RWPE2 (cell line): ENCODE measurements around the gene GHRHR.

ENCODE experiments used
- ATAC-seq: fragments of 200-7000 bp; cut with Tn5 transposase; 3 replicates; pipeline ENCODE4 v1.9.1; 2021; ENCODE audit warnings: low read depth
- DNase-seq: peaks from one replicate; pipeline ENCODE4 v3.0.0-alpha.2; 2020; ENCODE audit warnings: low spot score
- H3K27ac ChIP-seq: fragments of 450-650 bp; 2 replicates; pipeline ENCODE4 v1.5.1; 2017; ENCODE audit warnings: mild to moderate bottlenecking; ENCODE audit not compliant: poor library complexity, severe bottlenecking
- H3K27me3 ChIP-seq: fragments of 250-450 bp; sonication (Bioruptor Pico); 2 replicates; pipeline ENCODE4 v1.5.1; 2021; ENCODE audit warnings: mild to moderate bottlenecking, moderate library complexity; ENCODE audit not compliant: insufficient read depth, poor library complexity, severe bottlenecking
- H3K36me3 ChIP-seq: fragments of 250-450 bp; sonication (Bioruptor Pico); 2 replicates; pipeline ENCODE4 v1.5.1; 2020; ENCODE audit warnings: low read depth, mild to moderate bottlenecking, moderate library complexity
- H3K4me1 ChIP-seq: fragments of 250-450 bp; sonication (Bioruptor Pico); 2 replicates; pipeline ENCODE4 v1.5.1; 2021; ENCODE audit warnings: mild to moderate bottlenecking, moderate library complexity; ENCODE audit not compliant: insufficient read depth, poor library complexity, severe bottlenecking
- H3K4me3 ChIP-seq: fragments of 250-450 bp; sonication (Bioruptor Pico); 2 replicates; pipeline ENCODE4 v1.5.1; 2021; ENCODE audit warnings: mild to moderate bottlenecking, moderate library complexity; ENCODE audit not compliant: severe bottlenecking
- H3K9me3 ChIP-seq: fragments of 250-450 bp; sonication (Bioruptor Pico); 2 replicates; pipeline ENCODE4 v1.5.1; 2021; ENCODE audit warnings: mild to moderate bottlenecking, moderate library complexity; ENCODE audit not compliant: severe bottlenecking
- TF ChIP-seq, protein P1 (sequence below): fragments of 450-650 bp; IDR thresholded peaks from one replicate; pipeline ENCODE4 v1.5.1; 2017; ENCODE audit warnings: mild to moderate bottlenecking, moderate library complexity; ENCODE audit not compliant: poor library complexity, severe bottlenecking

The GHRHR gene

DNA sequence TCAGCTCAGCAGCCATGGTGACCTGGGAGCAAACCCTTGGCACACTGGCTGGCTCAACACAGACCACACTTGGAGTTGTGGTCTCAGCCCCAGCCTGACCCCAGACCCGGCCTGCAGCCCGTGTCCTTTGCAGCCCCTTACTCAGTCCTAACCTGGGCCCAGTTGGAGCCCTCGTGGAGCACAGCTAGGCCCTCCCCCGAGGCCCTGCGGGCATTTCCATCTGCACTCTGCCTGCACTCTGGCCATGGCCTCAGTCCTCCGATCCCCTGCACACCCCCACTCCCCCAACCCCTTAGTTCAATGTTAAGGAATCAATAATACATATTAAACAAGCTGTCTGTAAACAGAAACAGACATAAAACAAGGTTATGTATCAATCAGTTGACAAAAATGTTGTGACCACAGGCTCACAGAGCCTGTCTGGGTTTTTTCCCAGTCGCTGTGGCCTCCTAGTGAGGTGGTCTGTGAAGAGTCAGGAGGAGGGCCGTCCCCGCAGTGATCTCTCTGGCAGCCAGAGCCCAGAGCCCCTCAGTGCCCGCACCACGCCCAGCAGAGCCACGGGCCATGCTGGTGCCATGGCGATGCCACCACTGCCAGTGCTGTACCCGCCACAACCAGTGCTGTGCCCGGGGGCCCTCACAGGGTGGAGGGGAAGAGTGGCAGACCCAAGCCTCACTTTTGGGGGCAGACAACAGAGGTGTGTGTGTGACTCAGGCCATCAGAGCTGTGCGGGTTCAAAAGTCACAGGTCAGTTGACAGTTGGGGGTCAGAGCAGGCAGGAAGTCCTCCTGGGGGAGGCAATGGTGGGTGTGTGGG is 25.5 kb downstream of the GHRHR start:
- no peak for DNase-seq
- Histone ChIP-seq H3K27ac (no peak overlapping the region), H3K36me3 (no peaks in the 10 kb centered on the region), H3K4me3 (no peak overlapping the region), H3K27me3 (no peaks in the 10 kb centered on the region), H3K4me1 (no peaks in the 10 kb centered on the region), H3K9me3 (no peaks in the 10 kb centered on the region)
- ATAC-seq = no peak
- TF ChIP-seq, protein P1, sequence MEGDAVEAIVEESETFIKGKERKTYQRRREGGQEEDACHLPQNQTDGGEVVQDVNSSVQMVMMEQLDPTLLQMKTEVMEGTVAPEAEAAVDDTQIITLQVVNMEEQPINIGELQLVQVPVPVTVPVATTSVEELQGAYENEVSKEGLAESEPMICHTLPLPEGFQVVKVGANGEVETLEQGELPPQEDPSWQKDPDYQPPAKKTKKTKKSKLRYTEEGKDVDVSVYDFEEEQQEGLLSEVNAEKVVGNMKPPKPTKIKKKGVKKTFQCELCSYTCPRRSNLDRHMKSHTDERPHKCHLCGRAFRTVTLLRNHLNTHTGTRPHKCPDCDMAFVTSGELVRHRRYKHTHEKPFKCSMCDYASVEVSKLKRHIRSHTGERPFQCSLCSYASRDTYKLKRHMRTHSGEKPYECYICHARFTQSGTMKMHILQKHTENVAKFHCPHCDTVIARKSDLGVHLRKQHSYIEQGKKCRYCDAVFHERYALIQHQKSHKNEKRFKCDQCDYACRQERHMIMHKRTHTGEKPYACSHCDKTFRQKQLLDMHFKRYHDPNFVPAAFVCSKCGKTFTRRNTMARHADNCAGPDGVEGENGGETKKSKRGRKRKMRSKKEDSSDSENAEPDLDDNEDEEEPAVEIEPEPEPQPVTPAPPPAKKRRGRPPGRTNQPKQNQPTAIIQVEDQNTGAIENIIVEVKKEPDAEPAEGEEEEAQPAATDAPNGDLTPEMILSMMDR = no peak

DNA sequence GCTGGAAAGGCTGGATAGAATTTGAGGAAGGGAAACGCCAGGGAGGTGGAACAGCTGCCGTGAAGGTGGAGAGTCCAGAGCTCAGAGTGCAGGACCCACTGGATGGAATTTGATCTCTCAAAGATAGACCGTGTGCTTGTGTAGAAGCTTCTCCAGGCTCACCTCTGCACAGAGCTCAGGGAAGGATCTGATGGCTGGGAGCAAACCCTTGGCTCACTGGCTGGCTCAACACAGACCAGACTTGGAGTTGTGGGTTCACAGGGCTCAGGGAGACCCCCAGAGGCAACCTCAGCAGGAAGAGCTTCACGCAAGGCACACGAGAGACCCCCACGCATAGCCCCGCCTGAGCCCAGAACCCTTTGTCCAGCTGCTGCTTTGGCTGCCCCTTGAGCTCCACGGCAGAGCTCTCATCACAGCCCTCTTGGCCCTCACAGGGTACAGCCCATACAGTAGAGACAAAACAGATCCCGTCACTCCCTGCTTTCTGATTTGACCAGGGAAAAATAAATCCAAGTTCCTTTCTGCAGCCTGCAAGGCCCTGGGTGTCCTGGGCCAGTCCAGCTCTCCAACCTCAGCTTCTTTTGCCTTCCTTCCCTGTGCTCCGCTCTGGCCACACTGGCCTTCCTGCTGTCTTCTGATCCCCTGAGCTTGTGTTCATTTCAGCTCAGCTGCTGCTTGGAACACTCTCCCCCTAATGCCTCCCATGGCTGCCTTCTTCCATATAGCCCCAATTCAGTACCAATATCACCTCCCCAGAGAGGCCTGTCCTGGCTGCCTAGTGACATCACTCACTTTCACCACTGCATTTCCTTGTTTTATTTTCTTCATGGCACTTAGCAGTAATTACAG is 26.3 kb downstream of the GHRHR start:
- TF ChIP-seq, protein P1 = no peak
- H3K4me3 ChIP-seq = no peak overlapping the region
- no peaks in the 10 kb centered on the region for H3K9me3 ChIP-seq
- H3K27me3 ChIP-seq = no peaks in the 10 kb centered on the region
- no peaks in the 10 kb centered on the region for H3K4me1 ChIP-seq
- H3K27ac ChIP-seq = no peak overlapping the region
- ATAC-seq (no peak), DNase-seq (no peak)
- no peaks in the 10 kb centered on the region for H3K36me3 ChIP-seq

DNA sequence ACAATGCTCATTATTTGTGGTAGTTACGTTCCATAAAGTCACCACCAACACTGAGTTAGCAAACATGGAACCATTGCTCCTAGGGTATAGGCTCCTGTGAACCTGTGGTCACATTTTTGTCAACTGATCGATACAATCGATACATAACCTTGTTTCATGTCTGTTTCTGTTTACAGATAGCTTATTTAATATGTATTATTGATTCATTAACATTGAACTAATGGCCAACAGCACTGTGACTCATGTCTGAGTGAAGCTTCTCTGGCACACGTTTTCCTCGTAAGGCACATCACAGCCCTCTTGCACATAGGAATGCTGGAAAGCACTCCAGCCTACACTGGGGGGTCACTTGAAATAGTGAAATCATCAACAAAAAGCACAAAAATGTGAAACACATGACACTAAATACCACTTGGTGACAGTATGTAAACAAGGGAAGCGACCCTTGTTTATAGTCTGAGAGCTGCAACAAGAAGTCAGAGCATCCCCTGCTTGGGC is 27.0 kb downstream of the GHRHR start:
- TF ChIP-seq, protein P1 = no peak
- no peak overlapping the region for H3K27ac ChIP-seq
- no peaks in the 10 kb centered on the region for H3K4me1 ChIP-seq
- H3K4me3 ChIP-seq = no peak overlapping the region
- no peak for ATAC-seq
- DNase-seq = no peak
- H3K36me3 ChIP-seq = no peaks in the 10 kb centered on the region
- H3K9me3 ChIP-seq = no peaks in the 10 kb centered on the region
- H3K27me3 ChIP-seq = no peaks in the 10 kb centered on the region

DNA sequence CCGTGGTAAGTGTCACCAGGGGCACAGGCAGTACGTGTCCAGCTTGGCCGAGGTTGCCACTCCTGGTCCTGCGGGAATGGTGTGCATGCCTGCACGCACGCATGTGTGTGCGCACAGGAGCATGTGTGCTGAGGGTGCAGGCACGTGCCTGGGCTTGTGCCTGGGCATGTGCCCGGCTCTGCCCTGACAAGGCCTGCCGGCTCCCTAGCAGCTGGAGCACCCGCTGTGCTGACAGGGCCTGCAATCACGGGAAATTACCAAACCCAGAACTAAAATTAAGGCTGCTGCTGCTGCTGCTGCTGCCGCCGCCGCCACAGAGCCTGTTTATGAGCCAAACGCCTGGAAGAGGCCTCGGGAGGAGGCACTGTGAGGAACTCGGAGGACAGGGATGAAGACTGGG is 28.7 kb downstream of the GHRHR start:
- H3K9me3 ChIP-seq = no peaks in the 10 kb centered on the region
- H3K36me3 ChIP-seq = no peaks in the 10 kb centered on the region
- H3K4me3 ChIP-seq = no peak overlapping the region
- no peak for DNase-seq
- H3K27me3 ChIP-seq = no peaks in the 10 kb centered on the region
- no peak overlapping the region for H3K27ac ChIP-seq
- ATAC-seq = peak; percentile 11; the same call in 1 of the 3 replicates
- H3K4me1 ChIP-seq = no peaks in the 10 kb centered on the region
- TF ChIP-seq, protein P1 = no peak
